Motor neuron (in vitro differentiated cells): ENCODE data around the gene KLHL25. TPM values are rescaled to one million over a fixed set of nuclear protein-coding genes. Genes with fewer than 3 reads are reported as not detected.

Source experiments
- ATAC-seq, 8 experiments: fragments of 200-7000 bp; cut with Tn5 transposase; replicated peaks in 6 of 8; 2 replicates each; pipeline ENCODE4 v1.8.0; 2021; ENCODE audit warnings: mild to moderate bottlenecking in 8 of 8, moderate library complexity in 8 of 8
- H3K27ac ChIP-seq, 2 donors: fragments of 250-450 bp; sonication (Bioruptor Pico); 2 replicates each; pipeline ENCODE4 v1.9.0; 2021; ENCODE audit warnings: antibody characterized with exemption in 2 of 2, mild to moderate bottlenecking in 2 of 2, moderate library complexity in 1 of 2
- H3K4me1 ChIP-seq, 2 donors: fragments of 250-450 bp; sonication (Bioruptor Pico); replicated peaks in 1 of 2; 2 replicates each; pipeline ENCODE4 v1.6.1; 2021; ENCODE audit warnings: antibody characterized with exemption in 2 of 2, mild to moderate bottlenecking in 2 of 2, moderate library complexity in 1 of 2
- H3K4me3 ChIP-seq, 5 donors: fragments of 250-450 bp; sonication (Bioruptor Pico); 2 replicates each; pipeline ENCODE4 v1.9.0; 2021; ENCODE audit warnings: antibody characterized with exemption in 5 of 5, mild to moderate bottlenecking in 5 of 5, moderate library complexity in 4 of 5
- WGBS, 10 experiments: fragments of 450-650 bp; shearing (Covaris generic); methylation state at CpG; one replicate each; pipeline ENCODE4 v1.0.0; 2022; 5-methylcytosine and 5-hydroxymethylcytosine counted together
- in situ Hi-C, 9 experiments: fragments of 400-800 bp; cut with MboI; loops; one replicate each; pipeline ENCODE4 v1.15.0; 2021; ENCODE audit warnings: low sequenced_read_pairs in 9 of 9, low pct_unique_long_range_greater_than_20kb in 2 of 9; ENCODE audit not compliant: unreplicated experiment in 9 of 9
- total RNA-seq, 8 experiments: library from RNA; unstranded; fragments of 300-600 nt; gene quantifications; 2 replicates each; pipeline versions ENCODE4 v1.2.3 to v1.2.4, GENCODE V29; 2022

KLHL25 gene
- total RNA-seq, 8 experiments from 2014 or later = 1.1 to 19.2 (median 8.5) TPM

- Histone ChIP-seq H3K27ac (no peak overlapping the region), H3K4me3 (peak overlapping the region; percentile 68 to 84 (median 79))
- in situ Hi-C loops = no loop called here
These were observed 896 bp upstream of the KLHL25 start for GRCh38 chr15:85795337-85796305.

GRCh38 chr15:85793641-85794597 is 806 bp downstream of the KLHL25 start:
- Histone ChIP-seq H3K4me1 (peaks cover 10 to 13% of the 10 kb centered on the region in 2 donors), H3K27ac (peak overlapping the region; percentile 60 to 79), H3K4me3 (peak overlapping the region; percentile 68 to 84 (median 79))
- peak; percentile 11 to 47 (median 33) for ATAC-seq
- 0 to 7% (median 0%) methylated on average over 1 to 23 of the region's 56 CpGs; no CpG with 5 or more reads in 2 of the 10 experiments for WGBS, 10 experiments
- in situ Hi-C loops = no loop called here

More at GRCh38 chr15:85795337-85796305, 896 bp upstream of the KLHL25 start:
- peaks cover 10 to 13% of the 10 kb centered on the region in 2 donors for H3K4me1 ChIP-seq
- ATAC-seq = no peak
- WGBS, 10 experiments = 23 to 88% (median 60%) methylated on average over 5 to 14 of the region's 15 CpGs

GRCh38 chr15:85792912-85793590 is 1.7 kb downstream of the KLHL25 start:
- 20 to 92% (median 58%) methylated on average over 1 to 6 of the region's 14 CpGs; no CpG with 5 or more reads in 5 of the 10 experiments for WGBS, 10 experiments
- H3K4me1 ChIP-seq = peaks cover 10 to 13% of the 10 kb centered on the region in 2 donors
- in situ Hi-C loops = no loop called here
- peak overlapping the region; percentile 68 to 84 (median 79) for H3K4me3 ChIP-seq
- H3K27ac ChIP-seq = no peak overlapping the region
- no peak for ATAC-seq

GRCh38 chr15:85792102-85792731 is 2.5 kb downstream of the KLHL25 start:
- ATAC-seq = no peak
- Histone ChIP-seq H3K4me3 (peak overlapping the region in 1 of 5 donors; percentile 68), H3K27ac (no peak overlapping the region), H3K4me1 (peaks cover 10 to 13% of the 10 kb centered on the region in 2 donors)
- WGBS, 10 experiments = 80 to 87% methylated on average over 2 to 4 of the region's 4 CpGs; no CpG with 5 or more reads in 8 of the 10 experiments
- in situ Hi-C loops = no loop called here

GRCh38 chr15:85789496-85789875 is 5.2 kb downstream of the KLHL25 start:
- Histone ChIP-seq H3K4me3 (no peak overlapping the region), H3K27ac (no peak overlapping the region), H3K4me1 (peaks cover 20 to 33% of the 10 kb centered on the region in 2 donors)
- 88 to 100% (median 98%) methylated on average over 1 to 5 of the region's 7 CpGs; no CpG with 5 or more reads in 6 of the 10 experiments for WGBS, 10 experiments
- in situ Hi-C loops = no loop called here
- ATAC-seq = no peak

GRCh38 chr15:85788771-85789495 is 5.8 kb downstream of the KLHL25 start:
- peak in 1 of 8 experiments; percentile 4 for ATAC-seq
- H3K4me1 ChIP-seq = peaks cover 20 to 33% of the 10 kb centered on the region in 2 donors
- in situ Hi-C loops = no loop called here

GRCh38 chr15:85786781-85787114 is 8.0 kb downstream of the KLHL25 start:
- WGBS, 10 experiments = 60 to 100% (median 87%) methylated on average over 1 to 2 of the region's 3 CpGs; no CpG with 5 or more reads in 2 of the 10 experiments
- in situ Hi-C loops = no loop called here
- H3K4me1 ChIP-seq = peaks cover 14 to 27% of the 10 kb centered on the region in 2 donors
- ATAC-seq = no peak
- H3K27ac ChIP-seq = no peak overlapping the region
- H3K4me3 ChIP-seq = no peak overlapping the region

More at GRCh38 chr15:85788771-85789495, 5.8 kb downstream of the KLHL25 start:
- Histone ChIP-seq H3K27ac (no peak overlapping the region), H3K4me3 (no peak overlapping the region)
- WGBS, 10 experiments = 80 to 100% (median 86%) methylated on average over 1 to 10 of the region's 12 CpGs; no CpG with 5 or more reads in 1 of the 10 experiments

GRCh38 chr15:85785887-85786780 is 8.6 kb downstream of the KLHL25 start:
- 10 to 83% (median 20%) methylated on average over 1 to 3 of the region's 10 CpGs; no CpG with 5 or more reads in 4 of the 10 experiments for WGBS, 10 experiments
- peak in 7 of 8 experiments; percentile 37 to 69 (median 58) for ATAC-seq
- in situ Hi-C loops = no loop called here
- H3K4me1 ChIP-seq = peaks cover 14 to 30% of the 10 kb centered on the region in 2 donors
- no peak overlapping the region for H3K4me3 ChIP-seq
- H3K27ac ChIP-seq = no peak overlapping the region

- peaks cover 25 to 42% of the 10 kb centered on the region in 2 donors for H3K4me1 ChIP-seq
- no peak overlapping the region for H3K4me3 ChIP-seq
- peak in 2 of 8 experiments; percentile 11 to 67 for ATAC-seq
- 17 to 100% (median 80%) methylated on average over 1 to 4 of the region's 6 CpGs; no CpG with 5 or more reads in 3 of the 10 experiments for WGBS, 10 experiments
- in situ Hi-C loops = no loop called here
- no peak overlapping the region for H3K27ac ChIP-seq
These were observed 12.7 kb downstream of the KLHL25 start for GRCh38 chr15:85782064-85782463.

GRCh38 chr15:85781099-85781498 is 13.6 kb downstream of the KLHL25 start:
- 83 to 100% (median 93%) methylated on average over 2 to 7 of the region's 7 CpGs; no CpG with 5 or more reads in 3 of the 10 experiments for WGBS, 10 experiments
- H3K4me1 ChIP-seq = peaks cover 20 to 38% of the 10 kb centered on the region in 2 donors
- no peak overlapping the region for H3K27ac ChIP-seq
- no peak for ATAC-seq
- no peak overlapping the region for H3K4me3 ChIP-seq
- in situ Hi-C loops = no loop called here
